HK-2 (cell line): ENCODE data around the gene KIF5B.
A peak's percentile ranks its signal among the peaks of the same experiment; 100 is the strongest.
"Not testable (repeated sequence)": the region's sequence is repeated elsewhere in the genome, so short reads cannot be mapped to it uniquely, and the experiment has no call there.

ENCODE experiments used
- DNase-seq: peaks from one replicate; pipeline ENCODE4 v3.0.0-alpha.2; 2018; ENCODE audit not compliant: unreplicated experiment

Gene KIF5B

GRCh38 chr10:32056136-32057035, at the start of gene KIF5B:
Gene KIF5B (minus strand): TSS chr10:32056425. CDS start chr10:32055973, 452 bp downstream.
- DNase-seq, result peak; percentile 83

DNA sequence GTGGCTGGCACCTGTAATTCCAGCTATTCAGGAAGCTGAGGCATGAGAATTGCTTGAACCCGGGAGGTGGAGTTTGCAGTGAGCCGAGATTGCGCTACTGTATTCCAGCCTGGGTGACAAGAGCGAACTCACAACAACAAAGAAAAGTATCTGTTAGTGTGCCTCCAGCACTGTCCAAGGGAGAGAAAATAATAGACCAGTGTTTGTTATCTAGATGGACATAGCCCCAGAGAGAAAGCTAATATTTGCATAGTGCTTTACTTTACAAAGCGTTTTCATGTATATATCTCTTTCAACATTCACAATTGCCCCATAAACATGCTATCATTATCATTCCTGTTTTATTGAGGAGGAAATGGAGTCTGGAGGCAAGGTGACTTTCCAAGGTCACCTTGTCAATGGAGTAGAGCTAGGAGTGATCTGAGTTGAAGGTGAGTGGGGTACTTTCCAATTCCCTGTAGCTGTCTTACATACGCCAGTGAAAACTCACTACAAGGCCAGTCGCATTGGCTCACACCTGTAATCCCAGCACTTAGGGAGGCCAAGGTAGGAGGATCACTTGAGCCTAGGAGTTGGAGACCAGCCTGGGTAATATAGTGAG, 49.7 kb upstream of the KIF5B start:
- DNase-seq, result no peak

- DNase-seq, result no peak
Observed at GRCh38 chr10:32104622-32105509, 48.6 kb upstream of the KIF5B start.

DNA sequence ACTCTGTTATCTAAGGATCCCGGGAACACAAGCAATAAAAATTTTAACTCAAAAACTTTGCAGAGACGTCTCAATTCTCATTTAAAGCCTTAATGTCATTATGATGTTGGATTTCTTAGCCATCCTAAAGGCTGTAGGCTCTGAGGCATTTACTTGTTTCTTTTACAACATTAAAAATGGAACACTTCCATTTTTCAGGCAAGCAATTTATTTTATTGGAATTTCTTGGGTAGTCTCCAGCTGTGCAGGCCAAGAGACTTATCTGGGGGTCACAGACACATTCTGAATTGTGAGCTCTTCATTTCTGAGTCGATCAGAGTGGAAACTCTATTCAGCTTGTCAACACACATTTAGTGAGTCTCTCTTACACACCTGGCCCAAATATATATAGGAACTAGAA, 48.0 kb upstream of the KIF5B start:
- no peak for DNase-seq

DNA sequence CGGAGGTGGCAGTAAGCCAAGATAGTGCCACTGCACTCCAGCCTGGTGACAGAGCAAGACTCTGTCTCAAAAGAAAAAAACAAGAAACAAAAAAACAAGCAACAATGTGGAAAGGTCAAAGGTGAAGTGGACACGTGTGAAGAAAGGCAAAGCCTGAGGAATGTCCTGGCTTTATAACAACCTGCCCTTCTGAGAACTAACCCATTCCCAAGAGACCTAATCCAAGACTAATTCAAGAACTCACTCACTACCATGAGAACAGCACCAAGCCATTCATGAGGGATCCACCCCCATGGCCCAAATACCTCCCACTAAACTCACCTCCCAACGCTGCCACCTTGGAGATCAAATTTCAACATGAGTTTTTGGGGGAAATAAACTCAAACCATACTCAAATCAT, 47.5 kb upstream of the KIF5B start:
- DNase-seq, result no peak

DNA sequence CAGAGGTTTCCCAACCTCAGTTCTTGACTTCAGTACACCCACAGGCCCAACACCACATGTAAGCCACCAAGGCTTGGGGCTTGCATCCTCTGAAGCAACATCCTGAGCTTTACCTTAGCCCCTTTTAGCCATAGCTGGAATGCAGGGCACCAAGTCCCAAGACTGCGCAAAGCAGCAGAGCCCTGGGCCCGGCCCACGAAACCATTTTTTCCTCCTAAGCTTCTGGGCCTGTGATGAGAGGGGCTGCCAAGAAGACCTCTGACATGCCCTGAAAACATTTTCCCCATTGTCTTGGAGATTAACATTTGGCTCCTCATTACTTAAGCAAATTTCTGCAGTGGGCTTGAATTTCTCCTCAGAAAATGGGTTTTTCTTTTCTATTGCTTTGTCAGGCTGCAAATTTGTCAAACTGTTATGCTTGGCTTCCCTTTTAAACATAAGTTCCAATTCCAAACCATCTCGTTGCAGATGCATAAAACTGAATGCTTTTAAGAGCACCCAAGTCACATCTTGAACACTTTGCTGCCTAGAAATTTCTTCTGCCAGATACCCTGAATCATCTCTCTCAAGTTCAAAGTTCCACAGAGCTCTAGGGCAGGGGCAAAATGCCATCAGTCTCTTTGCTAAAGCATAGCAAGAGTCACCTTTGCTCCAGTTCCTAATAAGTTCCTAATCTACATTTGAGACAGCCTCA, 42.5 kb upstream of the KIF5B start:
- DNase-seq, result not testable (repeated sequence)

GRCh38 chr10:32095116-32095733, 39.0 kb upstream of the KIF5B start:
- DNase-seq, result no peak

GRCh38 chr10:32093650-32094049, 37.4 kb upstream of the KIF5B start:
- DNase-seq, result no peak

GRCh38 chr10:32091046-32091445, 34.8 kb upstream of the KIF5B start:
- no peak for DNase-seq

DNA sequence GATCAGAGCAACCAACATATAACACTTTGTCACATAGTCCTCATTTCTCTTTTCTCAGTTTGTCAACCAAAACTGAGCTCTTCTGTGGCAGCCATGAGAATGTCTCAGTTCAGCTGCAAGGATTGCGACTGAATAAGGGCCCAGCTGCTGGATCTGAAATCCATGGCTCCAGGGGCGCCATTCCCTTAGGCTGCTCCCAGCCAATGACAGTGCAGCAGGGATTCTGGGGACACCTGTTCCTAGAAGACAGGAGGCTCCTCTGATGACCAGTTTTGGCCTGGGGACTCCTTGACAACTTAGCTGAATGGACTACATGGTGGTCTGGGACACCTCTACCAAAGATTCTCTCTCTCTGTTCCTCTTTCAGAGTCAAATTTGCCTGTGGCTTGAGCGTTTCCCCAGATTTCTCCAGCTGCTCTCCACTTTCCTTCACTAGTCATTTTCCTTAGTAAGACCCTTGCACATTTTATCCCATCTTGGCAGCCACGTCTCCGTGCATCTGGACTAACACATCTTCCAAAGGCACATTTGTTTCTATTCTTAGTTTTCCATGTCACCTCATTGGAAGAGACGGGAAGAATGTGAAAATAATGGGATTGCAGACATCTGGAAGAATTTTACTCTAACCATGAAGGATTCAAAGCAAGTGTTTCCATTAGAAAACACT, 28.1 kb upstream of the KIF5B start:
- DNase-seq, result no peak

GRCh38 chr10:32077896-32078485, 21.8 kb upstream of the KIF5B start:
- no peak for DNase-seq

- no peak for DNase-seq
Observed at GRCh38 chr10:32073659-32074058, 17.4 kb upstream of the KIF5B start.

DNA sequence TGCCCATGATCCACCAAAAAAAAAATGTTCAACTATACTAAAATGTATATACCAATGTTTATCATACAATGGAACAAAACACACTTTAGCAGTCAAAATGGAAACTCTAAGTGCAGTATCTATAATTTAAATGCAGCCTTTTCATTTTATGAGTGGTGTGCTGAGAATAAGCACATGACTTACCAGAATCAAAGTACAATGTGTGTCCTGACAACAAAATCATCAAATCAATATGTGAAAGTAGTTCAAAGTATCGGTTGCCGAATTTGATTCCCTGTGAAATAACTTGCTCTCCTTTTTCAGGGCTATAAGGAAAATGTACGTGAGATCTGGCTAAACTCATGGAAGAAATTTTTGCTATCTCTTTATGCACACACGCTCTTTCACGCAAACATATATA, 16.9 kb upstream of the KIF5B start:
- no peak for DNase-seq

DNA sequence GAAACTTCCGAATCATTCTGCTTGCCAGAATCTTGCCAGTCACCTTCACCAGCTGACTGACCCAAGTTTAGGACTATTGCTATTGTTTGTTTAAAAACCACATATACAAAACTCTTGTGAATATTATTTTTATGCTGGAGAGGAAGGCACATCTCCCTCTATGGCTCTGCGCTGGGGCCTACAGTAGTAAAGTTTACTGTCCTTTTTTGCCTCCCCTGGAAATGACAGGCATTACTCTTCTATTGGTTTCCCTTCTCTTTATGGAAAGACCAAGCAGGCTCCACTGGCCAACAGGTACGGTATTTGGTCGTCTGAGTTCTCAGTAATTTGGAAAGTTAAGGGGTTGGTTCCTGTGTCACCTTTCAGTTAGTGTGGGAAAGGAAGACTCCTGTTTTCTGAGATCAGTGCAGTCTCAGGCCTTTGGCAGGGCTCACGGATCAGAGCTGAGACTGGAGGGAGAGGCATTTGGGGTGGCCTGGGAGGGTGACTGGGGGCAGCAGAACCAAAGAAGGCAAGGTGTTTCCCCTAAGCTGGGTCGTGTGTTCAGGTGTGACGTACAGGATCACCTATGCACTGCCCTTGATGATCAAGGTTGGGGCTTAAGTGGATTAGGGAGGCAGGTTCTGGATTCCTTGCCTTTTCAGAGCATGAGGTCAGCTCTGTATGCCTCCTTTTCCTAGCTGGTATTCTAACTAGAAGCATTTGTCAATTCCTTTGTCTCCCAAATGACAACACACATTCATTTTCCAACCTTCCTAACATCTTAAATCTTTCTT, 16.0 kb upstream of the KIF5B start:
- no peak for DNase-seq

GRCh38 chr10:32070645-32071044, 14.4 kb upstream of the KIF5B start:
- no peak for DNase-seq

GRCh38 chr10:32068569-32068968, 12.3 kb upstream of the KIF5B start:
- DNase-seq, result no peak

GRCh38 chr10:32067931-32068330, 11.7 kb upstream of the KIF5B start:
- not testable (repeated sequence) for DNase-seq

DNA sequence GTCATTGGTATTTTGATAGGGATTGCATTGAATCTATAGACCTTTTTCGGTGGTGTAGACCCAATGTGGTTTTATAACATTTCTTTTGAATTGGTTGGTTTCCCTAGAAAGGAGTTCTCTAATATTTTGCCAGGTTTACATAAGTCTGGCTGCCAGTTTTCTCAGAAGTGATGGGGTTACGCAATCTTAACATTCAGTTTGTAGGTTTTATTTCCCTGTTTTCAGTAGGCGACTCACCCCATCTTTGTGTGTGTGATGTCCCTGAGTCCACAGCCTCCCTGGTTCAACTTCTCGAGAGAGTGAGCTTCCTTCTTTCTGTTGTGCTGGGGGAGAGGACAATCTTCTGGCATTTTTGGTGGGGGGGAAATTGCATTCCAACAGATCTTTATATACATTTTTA, 9.6 kb upstream of the KIF5B start:
- DNase-seq, result no peak

- DNase-seq, result no peak
Observed at GRCh38 chr10:32061440-32061839, 5.2 kb upstream of the KIF5B start.

DNA sequence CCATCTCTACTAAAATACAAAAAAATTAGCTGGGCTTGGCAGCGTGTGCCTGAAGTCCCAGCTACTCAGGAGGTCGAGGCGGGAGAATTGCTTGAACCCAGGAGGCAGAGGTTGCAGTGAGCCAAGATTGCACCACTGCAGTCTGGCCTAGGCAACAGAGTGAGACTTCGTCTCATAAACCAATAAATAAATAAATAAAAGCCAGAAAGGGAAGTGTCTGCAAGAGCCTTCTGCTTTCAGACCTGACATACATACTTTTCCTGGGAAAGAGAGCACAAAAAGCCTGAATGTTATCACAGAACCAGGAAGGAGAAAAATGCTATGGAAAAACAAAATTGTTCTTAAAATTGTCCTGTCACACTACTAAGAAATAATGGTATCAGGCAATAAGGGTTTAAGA, 4.1 kb upstream of the KIF5B start:
- no peak for DNase-seq
